Measurements from ENCODE around the gene HTR5A.

The HTR5A gene

DNA sequence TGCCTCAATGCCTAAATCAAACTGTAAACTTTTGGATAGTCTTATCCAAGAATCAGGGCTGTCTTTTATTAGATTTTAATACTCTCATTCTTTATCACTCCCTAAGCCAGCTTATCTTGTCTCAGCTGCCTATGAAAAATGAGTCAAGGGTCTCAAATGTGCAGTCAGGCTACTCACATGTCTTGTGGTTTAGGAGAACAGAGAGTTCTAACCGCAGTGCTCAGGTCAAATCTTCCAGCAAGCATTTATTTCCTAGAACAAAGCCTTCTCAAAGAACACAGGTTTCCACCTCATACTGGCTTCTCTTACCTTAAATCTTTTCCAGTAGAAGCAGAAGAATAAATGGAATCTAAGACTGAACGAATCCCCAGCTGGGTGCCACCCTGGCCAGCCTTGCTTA lies 23.5 kb downstream of the HTR5A start:
- no peak for DNase-seq

DNA sequence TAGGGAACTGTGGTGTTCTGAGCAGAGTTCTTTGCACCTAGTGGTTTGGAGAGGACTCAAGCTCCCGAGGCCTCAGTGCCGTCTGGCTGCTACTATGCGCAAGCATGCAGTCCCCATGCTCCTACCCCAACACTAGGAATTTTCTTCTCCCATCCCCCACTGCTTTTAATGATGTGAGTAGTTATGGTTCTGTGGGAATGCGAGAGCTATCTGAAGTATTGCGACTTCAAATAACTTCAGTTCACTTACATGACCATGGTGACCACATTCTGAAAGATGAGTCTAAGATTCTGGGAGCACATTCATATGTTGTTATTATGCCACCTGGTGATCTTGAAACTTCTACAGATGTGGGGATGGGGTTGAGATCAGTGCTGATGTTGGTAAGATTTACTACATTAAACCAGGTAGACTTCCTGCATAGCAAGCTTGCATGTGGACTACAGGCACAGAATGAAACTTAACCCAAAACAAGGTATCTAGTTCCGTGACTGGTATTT lies 24.6 kb downstream of the HTR5A start:
- no peak for DNase-seq

DNA sequence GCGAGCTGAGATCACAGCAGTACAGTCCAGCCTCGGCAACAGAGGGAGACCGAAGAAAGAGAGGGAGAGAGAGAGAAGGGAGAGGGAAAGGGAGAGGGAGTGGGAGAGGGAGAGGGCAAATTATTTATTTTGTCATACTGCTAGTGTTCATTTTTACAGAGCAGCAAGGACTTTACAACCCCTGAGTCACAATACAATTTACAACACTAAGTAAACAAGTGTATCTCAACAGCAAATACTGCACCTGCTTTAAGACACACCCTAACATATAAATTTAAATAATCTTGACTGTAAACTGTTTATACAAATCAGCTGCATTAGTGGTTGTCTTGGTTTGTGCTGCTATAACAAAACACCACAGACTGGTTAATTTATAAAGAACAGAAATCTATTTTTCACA lies 27.2 kb downstream of the HTR5A start:
- DNase-seq = no peak

DNA sequence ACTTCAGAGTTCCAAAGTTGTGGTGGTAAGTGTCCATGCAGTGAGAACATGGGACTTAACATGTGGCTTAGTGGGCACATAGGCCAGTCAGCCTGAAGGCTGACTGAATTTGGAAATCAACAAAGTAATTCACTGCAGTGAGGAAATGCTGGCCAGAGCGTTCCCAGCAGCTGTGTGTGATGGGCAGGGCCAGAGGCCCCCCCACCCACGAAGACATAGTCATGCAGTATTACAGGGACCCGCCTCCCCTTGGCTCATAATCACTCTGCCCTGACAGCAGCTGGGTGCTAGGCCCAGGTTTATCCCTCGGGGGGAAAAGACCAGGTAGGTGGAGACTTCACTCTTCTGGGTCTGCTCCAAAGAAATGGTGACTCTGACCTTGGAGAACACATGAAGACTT lies 33.7 kb downstream of the HTR5A start:
- DNase-seq = no peak

DNA sequence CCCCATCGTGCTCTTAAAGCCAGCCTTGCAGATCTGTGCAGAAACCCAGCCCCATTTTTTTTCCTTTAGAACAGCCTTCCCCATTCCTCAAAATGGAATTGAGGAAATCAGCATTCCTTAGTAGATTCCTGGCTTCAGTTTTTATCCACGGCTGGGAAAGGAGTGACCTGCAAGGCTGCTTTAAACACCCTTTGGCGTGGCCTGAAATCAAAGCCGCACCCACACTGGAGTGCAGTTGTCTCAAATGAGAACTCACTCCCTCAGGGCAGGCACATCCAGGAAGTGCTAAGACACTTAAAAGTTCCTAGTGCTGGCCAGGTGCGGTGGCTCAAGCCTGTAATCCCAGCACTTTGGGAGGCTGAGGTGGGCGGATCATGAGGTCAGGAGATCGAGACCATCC lies 34.8 kb downstream of the HTR5A start:
- no peak for DNase-seq

DNA sequence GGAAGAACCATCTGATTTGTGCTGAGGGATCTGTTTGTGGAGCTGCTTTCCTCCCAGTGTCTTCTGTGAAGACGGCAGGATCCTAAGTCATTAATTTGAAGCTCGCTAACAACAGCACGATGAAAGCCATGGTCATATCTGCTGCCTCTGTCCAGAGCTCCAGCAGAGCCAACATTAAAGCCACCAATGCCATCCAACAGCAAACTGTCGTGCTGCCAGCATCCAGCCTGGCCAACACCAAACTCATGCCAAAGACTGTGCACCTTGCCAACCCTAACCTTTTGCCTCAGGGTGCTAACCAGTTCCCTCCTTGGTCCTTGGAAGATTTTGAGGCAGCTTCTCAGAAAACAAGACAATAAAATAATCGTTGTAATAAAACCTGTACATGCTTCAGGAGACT lies 36.2 kb downstream of the HTR5A start:
- DNase-seq = no peak

DNA sequence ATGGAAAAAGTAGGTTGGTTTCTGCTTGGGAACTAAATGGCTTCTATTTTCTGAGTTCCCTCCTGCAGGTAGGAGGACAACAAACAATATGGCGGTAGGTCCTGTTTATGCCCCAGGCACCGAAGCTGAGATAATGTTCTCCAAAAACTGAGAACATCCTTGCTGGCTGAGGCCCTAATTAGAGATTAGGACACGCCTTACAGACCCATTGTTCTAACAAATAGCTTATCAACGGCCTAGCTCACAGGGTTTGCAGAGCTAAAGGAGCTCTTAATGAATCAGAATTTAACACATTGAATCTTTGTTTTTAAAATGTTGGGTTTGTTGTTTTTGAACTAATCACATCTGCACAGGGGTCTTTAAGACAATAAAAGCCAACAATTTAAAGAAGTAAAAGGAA lies 37.0 kb downstream of the HTR5A start:
- no peak for DNase-seq

DNA sequence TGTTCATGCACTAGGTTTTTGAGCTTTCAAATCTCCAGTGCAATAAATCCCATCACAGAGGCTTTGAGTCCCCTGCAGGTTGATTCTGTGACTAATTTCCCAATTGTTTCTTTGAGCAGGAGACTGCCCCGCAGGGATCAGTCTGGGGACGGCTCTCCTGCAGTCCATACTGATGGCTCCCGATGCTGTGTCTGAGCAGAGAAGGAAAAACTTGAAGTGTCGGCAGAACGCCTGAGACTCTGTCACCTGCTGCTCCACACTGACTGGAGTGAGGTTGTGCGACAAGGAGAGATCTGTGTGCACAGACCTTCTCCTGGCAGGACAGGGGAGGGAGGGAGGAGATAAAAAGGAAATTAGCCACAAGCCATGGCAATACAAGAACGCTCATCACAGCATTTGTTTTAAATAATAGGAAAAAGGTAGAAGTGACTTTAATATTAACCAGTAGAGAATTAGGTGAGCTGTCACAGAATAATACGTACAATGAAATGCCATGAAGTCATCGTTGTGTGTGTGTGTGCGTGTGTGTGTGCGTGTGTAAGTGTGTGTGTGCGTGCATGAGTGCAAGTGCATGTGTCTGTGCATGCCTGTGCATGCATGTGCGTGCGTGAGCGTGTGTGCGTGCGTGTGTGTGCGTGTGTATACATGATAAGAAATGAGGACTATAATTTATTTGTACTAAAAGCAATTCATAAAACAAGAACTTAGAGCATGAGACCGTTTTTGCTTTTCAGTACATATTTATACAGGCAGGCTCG lies 38.2 kb downstream of the HTR5A start:
- no peak for DNase-seq

DNA sequence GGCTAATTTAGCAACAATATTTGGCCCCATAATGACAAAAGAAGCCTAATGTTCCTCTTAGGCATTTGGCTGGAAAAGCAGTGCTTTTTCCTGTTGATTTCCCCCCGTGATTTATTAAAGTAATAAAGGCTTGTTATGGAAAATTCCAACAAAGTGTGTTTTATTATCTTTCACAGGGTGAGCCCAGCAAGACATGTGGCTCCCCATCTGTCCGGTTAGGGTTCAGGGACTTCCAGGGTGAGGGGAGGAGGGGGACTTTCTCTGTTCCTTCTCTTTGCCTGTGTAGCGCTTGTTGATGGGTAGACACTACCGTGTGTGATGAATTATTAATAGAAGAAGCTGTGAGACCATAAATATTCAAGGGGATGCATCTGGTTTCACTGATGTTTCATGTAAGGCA lies 39.0 kb downstream of the HTR5A start:
- DNase-seq = no peak

DNA sequence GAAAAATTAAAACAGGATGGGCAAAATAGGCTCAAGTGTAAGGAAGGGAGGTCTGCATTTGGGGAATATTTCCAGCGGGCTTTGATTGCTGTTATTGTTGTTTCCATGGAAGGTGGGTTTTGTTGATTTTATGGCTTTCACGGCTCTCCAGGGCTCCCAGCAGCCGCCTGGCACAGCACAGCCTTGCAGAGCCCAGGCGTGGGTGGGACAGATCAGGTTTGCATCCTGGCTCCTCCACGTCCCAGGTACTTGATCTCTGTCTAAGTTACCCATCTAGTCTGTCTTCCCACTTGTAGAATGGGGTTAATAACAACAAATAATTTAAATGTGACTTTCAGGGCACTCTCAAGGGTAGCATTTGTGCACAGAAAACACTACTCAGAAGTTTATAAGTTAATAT lies 45.2 kb downstream of the HTR5A start:
- DNase-seq = no peak

DNA sequence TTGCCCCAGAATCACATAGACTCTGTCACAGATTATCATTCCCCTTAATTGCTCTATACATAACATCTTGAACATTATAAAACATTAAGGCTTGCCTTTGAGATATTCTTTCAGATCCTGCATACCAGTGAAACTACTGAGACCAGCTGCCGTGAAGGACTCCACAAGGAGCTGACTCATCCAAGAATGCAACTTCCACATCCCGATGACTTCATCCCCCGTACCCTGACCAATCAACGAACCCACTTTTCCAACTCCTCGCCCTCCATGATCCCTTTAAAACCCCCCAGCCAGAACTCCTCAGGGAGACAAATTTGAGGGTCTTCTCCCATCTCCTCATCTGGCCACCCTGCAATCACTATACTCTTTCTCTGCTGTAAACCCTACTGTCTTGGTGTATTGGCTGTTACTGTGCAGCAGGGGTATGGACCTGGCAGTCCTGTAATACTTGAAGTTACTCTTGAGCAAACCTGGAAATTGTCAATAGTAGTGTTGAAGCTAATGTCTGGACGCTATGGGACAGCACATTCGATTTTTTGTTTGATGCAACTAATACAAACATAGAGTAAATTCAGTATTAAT lies 49.8 kb downstream of the HTR5A start:
- no peak for DNase-seq

DNA sequence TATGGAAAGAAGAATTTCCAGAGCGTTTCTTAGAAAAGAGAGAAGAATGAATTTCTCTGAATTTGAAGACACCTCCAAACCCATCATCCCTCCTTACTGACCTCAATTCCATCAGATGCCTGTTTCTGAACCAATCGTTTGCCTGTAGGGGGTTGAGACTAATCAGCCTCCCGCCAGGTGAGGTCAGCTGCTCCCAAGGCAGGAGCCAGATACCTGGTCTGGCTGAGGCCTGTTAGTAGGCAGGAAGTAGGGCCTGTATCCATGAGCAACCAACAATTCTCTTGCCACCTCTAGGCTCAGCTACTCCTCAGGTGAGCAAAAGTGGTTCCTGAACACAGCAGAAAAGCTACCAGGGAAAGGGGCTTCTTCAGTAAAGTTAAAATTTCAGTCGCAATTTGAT lies 50.3 kb downstream of the HTR5A start:
- DNase-seq = no peak

DNA sequence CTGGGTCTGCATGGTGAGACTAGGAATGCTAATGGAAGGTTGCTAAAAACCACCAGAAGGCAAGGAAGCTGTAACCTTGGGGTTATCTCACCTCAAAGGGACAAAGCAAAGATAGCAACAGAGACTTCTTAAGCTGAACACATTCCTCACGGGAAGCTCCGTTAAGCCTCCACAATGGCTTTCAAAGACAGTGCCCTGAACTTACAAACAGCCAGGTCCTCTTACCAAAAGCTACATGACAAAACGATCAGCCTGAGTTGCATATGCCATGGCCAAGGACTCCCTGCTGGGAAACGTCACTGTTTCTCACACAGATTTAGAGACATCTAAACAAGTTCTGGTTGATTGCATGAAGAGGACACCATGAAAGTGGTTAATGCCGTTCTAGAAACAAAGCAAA lies 52.7 kb downstream of the HTR5A start:
- DNase-seq = no peak

DNA sequence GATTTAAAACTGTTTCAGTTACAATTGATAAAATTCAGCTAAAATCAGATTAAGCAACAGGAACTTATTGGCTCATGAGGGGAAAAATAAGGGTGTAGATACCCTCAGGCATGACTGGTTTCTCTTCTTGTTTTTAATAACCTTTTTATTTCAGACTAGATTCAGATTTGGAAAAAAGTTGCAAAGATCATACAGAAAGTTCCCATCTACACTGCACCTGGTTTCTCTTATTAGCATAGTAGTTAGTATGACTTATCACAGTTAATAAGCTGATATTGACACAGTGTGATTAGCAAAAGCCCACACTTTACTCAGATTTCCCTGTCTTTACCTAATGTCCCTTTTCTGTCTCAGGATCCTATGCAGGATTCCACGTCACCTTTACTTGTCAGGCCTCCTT lies 53.3 kb downstream of the HTR5A start:
- no peak for DNase-seq

DNA sequence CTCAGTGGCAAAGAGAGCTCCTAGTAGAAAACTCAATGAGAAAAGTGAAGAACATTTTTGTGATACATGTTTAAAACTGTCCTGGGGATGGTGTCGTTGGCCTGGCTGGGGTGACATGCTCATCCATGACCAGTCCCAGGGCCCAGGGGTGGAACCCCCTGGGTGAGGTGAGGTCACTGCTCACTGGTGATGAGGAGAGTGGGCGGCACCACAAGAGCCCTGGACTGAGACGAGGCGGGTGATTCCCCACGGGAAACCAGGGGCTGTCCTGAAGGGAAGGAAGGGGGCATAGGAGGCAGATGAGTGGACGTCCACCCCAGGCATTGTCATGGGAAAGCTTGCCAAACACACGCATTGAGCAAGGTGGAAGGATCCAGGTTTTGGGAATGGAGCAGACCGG lies 54.6 kb downstream of the HTR5A start:
- DNase-seq = no peak

DNA sequence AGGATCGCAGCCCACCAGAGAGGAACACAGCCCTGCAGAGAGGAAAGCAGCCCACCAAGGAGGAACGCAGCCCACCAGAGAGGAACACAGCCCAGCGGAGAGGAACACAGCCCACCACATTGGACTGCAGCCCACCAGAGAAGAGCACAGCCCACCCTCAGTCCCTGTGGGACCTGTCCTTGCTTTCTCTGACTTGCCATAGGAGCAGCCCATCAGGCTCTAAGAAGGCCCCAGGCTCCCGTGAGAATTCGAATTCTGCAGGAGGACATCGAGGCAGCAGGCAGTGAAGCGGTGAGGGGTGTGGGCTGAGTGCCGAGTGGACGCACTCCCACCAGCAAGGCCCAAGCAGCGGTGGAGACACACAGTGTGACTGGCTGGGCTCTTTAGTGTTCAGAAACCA lies 59.1 kb downstream of the HTR5A start:
- no peak for DNase-seq

DNA sequence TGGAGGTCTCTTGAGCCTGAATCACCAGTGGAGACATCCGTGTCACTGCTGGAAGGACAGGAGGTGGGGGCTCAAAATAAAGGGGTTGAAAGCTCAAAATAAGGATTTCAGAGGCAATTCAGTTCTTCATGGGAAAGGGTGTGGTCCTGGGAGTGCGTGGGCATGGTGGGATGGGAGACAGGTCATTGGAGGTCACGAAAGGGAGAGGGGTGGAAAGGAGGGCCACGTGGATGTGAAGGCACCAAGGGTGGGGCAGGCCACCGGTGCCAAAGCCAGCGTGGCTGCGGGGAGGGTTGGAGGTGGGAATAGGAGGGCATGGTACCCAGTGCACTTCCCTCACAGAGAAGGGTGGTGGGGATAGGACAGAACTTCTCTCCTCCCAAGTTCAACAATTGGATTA lies 59.7 kb downstream of the HTR5A start:
- DNase-seq = no peak

DNA sequence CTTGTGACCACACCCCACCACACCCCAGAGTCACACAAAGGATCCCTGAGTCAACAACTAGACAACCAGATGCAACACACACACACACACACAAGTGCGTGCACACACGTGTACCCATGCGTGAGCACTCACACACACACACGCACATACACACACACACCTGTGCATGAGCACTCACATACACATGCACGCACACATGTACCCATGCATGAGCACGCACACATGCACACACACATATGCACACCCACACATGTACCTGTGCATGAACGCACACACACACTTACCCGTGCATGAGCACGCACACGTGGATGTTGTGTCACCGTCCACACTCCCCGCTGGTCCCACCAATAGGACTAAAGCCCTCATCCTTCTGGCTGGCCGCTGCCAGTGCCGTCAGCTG lies 60.4 kb downstream of the HTR5A start:
- no peak for DNase-seq

DNA sequence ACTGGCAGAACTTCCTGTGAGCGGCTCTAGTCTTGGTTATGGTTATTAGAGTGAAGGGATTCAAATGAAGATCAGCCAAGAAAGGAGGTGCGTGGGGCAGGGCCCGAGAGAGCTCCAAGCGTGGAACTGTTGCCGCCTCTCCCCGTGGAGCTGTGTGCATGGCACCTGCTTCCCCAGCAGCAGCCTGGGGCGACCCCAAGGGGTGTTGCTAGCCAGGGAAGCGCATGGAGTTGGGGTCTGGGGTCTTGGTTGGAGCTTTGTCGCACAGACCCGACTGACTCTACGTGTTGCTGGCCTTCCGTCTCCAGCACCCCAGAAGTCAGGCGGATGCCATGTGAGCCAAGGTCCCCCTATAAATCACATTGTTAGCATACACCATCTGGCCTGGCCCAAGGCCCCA lies 61.0 kb downstream of the HTR5A start:
- DNase-seq = no peak

DNA sequence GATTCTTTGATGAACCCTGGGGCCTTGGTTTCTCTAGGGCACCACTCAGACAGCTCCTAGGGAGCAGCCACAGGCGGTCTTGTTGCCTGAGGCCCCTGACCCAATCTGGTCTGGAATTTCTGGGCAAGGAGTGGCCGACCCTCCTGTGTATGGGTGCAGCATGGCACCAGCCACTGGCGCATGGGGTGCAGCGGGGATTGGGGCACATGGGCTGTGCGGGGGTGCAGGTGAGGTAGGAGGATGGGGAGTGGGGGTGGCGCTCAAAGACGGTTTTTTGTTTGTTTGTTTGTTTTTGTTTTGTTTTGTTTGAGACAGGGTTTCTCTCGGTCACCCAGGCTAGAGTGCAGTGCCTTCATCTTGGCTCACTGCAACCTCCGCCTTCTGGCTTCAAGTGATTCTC lies 62.3 kb downstream of the HTR5A start:
- DNase-seq = no peak

DNA sequence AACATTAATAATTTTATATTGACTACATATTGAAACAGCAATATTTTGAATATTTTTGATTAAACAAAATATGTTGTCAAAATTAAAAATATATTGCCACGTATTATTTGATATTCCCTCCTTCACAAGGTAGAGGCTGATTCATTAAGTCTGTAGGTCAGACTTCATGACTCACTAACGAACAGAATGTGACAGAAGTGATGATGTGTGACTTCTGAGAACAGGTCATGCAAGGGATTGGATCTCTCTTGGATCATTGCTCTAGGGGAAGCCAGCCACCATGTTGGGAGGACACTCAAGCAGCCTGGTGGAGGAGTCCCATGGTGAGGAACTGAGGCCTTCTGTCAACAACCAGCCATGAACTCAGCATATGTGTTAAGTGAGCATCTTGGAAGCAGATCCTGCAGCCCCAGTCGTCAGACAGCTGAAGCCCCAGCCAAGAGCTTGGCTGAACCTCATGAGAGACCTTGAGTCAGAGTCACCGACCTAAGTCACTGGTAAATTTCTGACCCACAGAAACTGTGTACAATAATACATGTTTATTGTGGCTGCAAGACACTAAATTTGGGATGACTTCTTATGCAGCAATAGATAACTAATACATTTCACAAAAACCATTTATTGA lies 66.6 kb downstream of the HTR5A start:
- no peak for DNase-seq

Data from KG1 (cell line).